ENCODE results near the gene NUP210L. TPM values are rescaled to one million over a fixed set of nuclear protein-coding genes. Genes with fewer than 3 reads are reported as not detected.
"Not testable (repeated sequence)": the region's sequence is repeated elsewhere in the genome, so short reads cannot be mapped to it uniquely, and the experiment has no call there.

Gene NUP210L
- total RNA-seq, 3 donors from 2014 or later (not counting 1 experiment from before 2014, with no cell fraction given): 0.13 to 0.24 (median 0.18) TPM

GRCh38 chr1:154115180-154115579, 39.7 kb downstream of the NUP210L start:
- no peak overlapping the region for H3K4me3 ChIP-seq (ENCODE audit: low read length)
- H3K36me3 ChIP-seq (ENCODE audit: control insufficient read depth, insufficient read depth, low read length): no peaks in the 10 kb centered on the region
- WGBS (ENCODE audit: insufficient coverage): 11% methylated on average over 1 of the region's 1 CpG
- Mint-ChIP-seq H3K36me3 (no peaks in the 10 kb centered on the region), H3K9me3 (no peaks in the 10 kb centered on the region), H3K27ac (peak overlapping the region; percentile 70 to 80), H3K4me1 (peaks cover 12 to 16% of the 10 kb centered on the region in 2 donors), H3K4me3 (no peak overlapping the region), H3K27me3 (ENCODE audit: low read depth in 2 of 2) (no peaks in the 10 kb centered on the region)
- H3K27me3 ChIP-seq (ENCODE audit: control insufficient read depth, insufficient read depth, low read length): no peaks in the 10 kb centered on the region
- peaks cover 4% of the 10 kb centered on the region for H3K4me1 ChIP-seq (ENCODE audit: control insufficient read depth, insufficient read depth, low read length)
- H3K9me3 ChIP-seq (ENCODE audit: control insufficient read depth, insufficient read depth, low read length): no peaks in the 10 kb centered on the region
- peak overlapping the region; percentile 16 for H3K27ac ChIP-seq (ENCODE audit: low read length)
- DNase-seq (peak in 1 of 2 donors; percentile 40), ATAC-seq (peak; percentile 61 to 90 (median 85))
- no peak for TF ChIP-seq CTCF (IDR thresholded peaks at IDR 0.05)
- intact Hi-C loops (cut with micrococcal nuclease): no loop called here

- WGBS (ENCODE audit: insufficient coverage): 88% methylated on average over 3 of the region's 3 CpGs
- H3K27me3 Mint-ChIP-seq (ENCODE audit: low read depth in 2 of 2): peaks cover 0 to 2% of the 10 kb centered on the region in 2 donors
- no peaks in the 10 kb centered on the region for H3K4me1 Mint-ChIP-seq
Measured at GRCh38 chr1:154104433-154105082, 50.3 kb downstream of the NUP210L start.

GRCh38 chr1:154100141-154100540, 54.7 kb downstream of the NUP210L start:
- intact Hi-C loops (cut with micrococcal nuclease); H3K27ac ChIP-seq (ENCODE audit: low read length); H3K4me3 Mint-ChIP-seq; H3K9me3 Mint-ChIP-seq; H3K4me1 ChIP-seq (ENCODE audit: control insufficient read depth, insufficient read depth, low read length); H3K36me3 ChIP-seq (ENCODE audit: control insufficient read depth, insufficient read depth, low read length); H3K27me3 Mint-ChIP-seq (ENCODE audit: low read depth in 2 of 2); H3K9me3 ChIP-seq (ENCODE audit: control insufficient read depth, insufficient read depth, low read length); H3K36me3 Mint-ChIP-seq; H3K27me3 ChIP-seq (ENCODE audit: control insufficient read depth, insufficient read depth, low read length); H3K4me3 ChIP-seq (ENCODE audit: low read length); ATAC-seq; DNase-seq; H3K27ac Mint-ChIP-seq; H3K4me1 Mint-ChIP-seq: not testable (repeated sequence)
- WGBS (ENCODE audit: insufficient coverage): 91% methylated on average over 5 of the region's 5 CpGs

More at GRCh38 chr1:154104433-154105082, 50.3 kb downstream of the NUP210L start:
- no peaks in the 10 kb centered on the region for H3K4me1 ChIP-seq (ENCODE audit: control insufficient read depth, insufficient read depth, low read length)
- Mint-ChIP-seq H3K4me3 (no peak overlapping the region), H3K9me3 (no peaks in the 10 kb centered on the region), H3K36me3 (no peaks in the 10 kb centered on the region), H3K27ac (no peak overlapping the region)
- peak in 1 of 2 donors; percentile 8 for DNase-seq
- no peak for TF ChIP-seq CTCF (IDR thresholded peaks at IDR 0.05)
- ATAC-seq: no peak
- no peaks in the 10 kb centered on the region for H3K9me3 ChIP-seq (ENCODE audit: control insufficient read depth, insufficient read depth, low read length)
- intact Hi-C loops (cut with micrococcal nuclease): no loop called here
- no peak overlapping the region for H3K27ac ChIP-seq (ENCODE audit: low read length)
- H3K36me3 ChIP-seq (ENCODE audit: control insufficient read depth, insufficient read depth, low read length): no peaks in the 10 kb centered on the region
- no peaks in the 10 kb centered on the region for H3K27me3 ChIP-seq (ENCODE audit: control insufficient read depth, insufficient read depth, low read length)
- H3K4me3 ChIP-seq (ENCODE audit: low read length): no peak overlapping the region

- no peak for ATAC-seq
- Histone ChIP-seq H3K27me3 (ENCODE audit: control insufficient read depth, insufficient read depth, low read length) (no peaks in the 10 kb centered on the region), H3K36me3 (ENCODE audit: control insufficient read depth, insufficient read depth, low read length) (no peaks in the 10 kb centered on the region), H3K9me3 (ENCODE audit: control insufficient read depth, insufficient read depth, low read length) (no peaks in the 10 kb centered on the region), H3K4me3 (ENCODE audit: low read length) (no peak overlapping the region), H3K27ac (ENCODE audit: low read length) (no peak overlapping the region), H3K4me1 (ENCODE audit: control insufficient read depth, insufficient read depth, low read length) (no peaks in the 10 kb centered on the region)
- no peak overlapping the region for H3K4me3 Mint-ChIP-seq
- no peak for TF ChIP-seq CTCF (IDR thresholded peaks at IDR 0.05)
- intact Hi-C loops (cut with micrococcal nuclease): no loop called here
- 79% methylated on average over 2 of the region's 2 CpGs for WGBS (ENCODE audit: insufficient coverage)
- DNase-seq: no peak
- no peaks in the 10 kb centered on the region for H3K9me3 Mint-ChIP-seq
- H3K27me3 Mint-ChIP-seq (ENCODE audit: low read depth in 2 of 2): no peaks in the 10 kb centered on the region
- H3K4me1 Mint-ChIP-seq: no peaks in the 10 kb centered on the region
- no peaks in the 10 kb centered on the region for H3K36me3 Mint-ChIP-seq
- H3K27ac Mint-ChIP-seq: no peak overlapping the region
Measured at GRCh38 chr1:154097873-154098272, 57.0 kb downstream of the NUP210L start.
